ENCODE measurements around the gene KRT77. TPM values are rescaled to one million over a fixed set of nuclear protein-coding genes. Genes with fewer than 3 reads are reported as not detected.
"Not testable (repeated sequence)": the region's sequence is repeated elsewhere in the genome, so short reads cannot be mapped to it uniquely, and the experiment has no call there.

Gene KRT77
- total and polyA plus RNA-seq, 7 donors = 0.01 TPM; not detected in 6

DNA sequence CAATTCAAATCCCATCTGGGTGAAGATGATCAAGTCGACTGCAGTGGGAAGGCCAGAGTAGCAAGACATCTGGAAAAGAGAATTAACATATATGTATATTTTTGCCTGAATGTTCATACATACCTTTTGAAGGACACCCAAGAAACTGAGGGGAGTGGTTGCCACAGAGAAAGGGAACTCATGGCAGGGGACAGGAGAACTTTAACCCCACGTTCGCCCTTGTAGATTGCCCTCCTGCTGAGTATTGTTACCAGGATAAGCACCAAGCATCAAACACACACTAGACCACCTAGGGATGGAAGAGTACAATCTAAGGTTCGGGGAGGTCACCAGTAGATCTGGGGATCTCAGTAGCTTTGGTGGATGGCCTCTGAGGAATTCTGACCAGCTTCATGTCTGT lies 32.8 kb downstream of the KRT77 start:
- H3K4me1 ChIP-seq = peaks cover 0 to 9% (median 5%) of the 10 kb centered on the region in 4 donors
- no peak overlapping the region for H3K4me3 ChIP-seq
- no peaks in the 10 kb centered on the region for H3K36me3 ChIP-seq
- no peaks in the 10 kb centered on the region for H3K9me3 ChIP-seq
- no peak for DNase-seq
- H3K27me3 ChIP-seq = peaks cover 0 to 6% (median 0%) of the 10 kb centered on the region in 3 donors
- WGBS, 2 donors = 84 to 92% methylated on average over 4 of the region's 4 CpGs
- no peak overlapping the region for H3K27ac ChIP-seq
- intact Hi-C loops (cut with DNase I) = no loop called here
- TF ChIP-seq EP300 (IDR thresholded peaks at IDR 0.05) (no peak), POLR2AphosphoS5 (IDR thresholded peaks at IDR 0.05) (no peak), POLR2A (IDR thresholded peaks at IDR 0.05) (no peak)
- TF ChIP-seq, protein P1, sequence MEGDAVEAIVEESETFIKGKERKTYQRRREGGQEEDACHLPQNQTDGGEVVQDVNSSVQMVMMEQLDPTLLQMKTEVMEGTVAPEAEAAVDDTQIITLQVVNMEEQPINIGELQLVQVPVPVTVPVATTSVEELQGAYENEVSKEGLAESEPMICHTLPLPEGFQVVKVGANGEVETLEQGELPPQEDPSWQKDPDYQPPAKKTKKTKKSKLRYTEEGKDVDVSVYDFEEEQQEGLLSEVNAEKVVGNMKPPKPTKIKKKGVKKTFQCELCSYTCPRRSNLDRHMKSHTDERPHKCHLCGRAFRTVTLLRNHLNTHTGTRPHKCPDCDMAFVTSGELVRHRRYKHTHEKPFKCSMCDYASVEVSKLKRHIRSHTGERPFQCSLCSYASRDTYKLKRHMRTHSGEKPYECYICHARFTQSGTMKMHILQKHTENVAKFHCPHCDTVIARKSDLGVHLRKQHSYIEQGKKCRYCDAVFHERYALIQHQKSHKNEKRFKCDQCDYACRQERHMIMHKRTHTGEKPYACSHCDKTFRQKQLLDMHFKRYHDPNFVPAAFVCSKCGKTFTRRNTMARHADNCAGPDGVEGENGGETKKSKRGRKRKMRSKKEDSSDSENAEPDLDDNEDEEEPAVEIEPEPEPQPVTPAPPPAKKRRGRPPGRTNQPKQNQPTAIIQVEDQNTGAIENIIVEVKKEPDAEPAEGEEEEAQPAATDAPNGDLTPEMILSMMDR (IDR thresholded peaks at IDR 0.05) = no peak

DNA sequence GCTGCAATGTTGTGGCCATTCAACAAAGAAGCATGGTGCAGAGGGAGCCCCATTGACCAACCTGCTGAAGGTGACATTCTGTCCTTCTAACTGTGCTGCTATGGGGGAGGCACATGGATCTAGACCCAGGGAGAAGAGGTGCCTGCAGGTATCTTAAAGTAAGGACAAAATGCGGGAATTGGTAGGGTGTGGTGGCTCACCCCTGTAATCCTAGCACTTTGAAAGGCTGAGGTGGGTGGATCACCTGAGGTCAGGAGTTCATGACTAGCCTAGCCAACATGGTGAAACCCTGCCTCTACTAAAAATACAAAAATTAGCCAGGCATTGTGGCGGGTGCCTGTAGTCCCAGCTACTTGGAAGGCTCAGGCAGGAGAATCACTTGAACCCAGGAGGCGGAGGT lies 33.4 kb downstream of the KRT77 start:
- intact Hi-C loops (cut with DNase I) = not testable (repeated sequence)

DNA sequence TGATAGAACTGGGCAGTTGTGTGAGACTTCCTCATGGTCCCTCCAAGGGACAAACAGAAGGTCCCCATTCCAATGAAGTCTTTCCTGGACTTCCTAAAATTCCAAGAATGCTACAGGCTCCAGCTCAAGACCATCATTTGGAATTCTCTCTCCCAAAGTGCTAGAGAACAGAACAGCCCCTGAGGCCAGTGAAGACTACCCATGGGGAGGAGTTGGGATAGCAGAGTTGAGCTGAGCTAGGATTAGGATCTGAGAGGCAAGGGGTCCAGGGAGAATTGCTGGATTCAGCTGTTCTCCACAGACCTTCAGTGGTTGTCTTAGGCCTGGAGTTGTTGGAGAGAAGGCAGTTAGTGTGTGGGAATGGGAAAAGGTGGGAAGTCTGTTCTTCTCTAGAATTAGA lies 33.9 kb downstream of the KRT77 start:
- H3K36me3 ChIP-seq = no peaks in the 10 kb centered on the region
- no peak for DNase-seq
- H3K4me1 ChIP-seq = peaks cover 0 to 9% (median 5%) of the 10 kb centered on the region in 4 donors
- no peaks in the 10 kb centered on the region for H3K9me3 ChIP-seq
- H3K27ac ChIP-seq = no peak overlapping the region
- H3K4me3 ChIP-seq = no peak overlapping the region
- no peak for TF ChIP-seq POLR2AphosphoS5 (IDR thresholded peaks at IDR 0.05)
- intact Hi-C loops (cut with DNase I) = no loop called here
- H3K27me3 ChIP-seq = peaks cover 0 to 9% (median 0%) of the 10 kb centered on the region in 3 donors

More for the DNA sequence above, 33.4 kb downstream of the KRT77 start:
- not testable (repeated sequence) for H3K4me3 ChIP-seq, H3K36me3 ChIP-seq, H3K27ac ChIP-seq, H3K4me1 ChIP-seq, H3K9me3 ChIP-seq, DNase-seq, H3K27me3 ChIP-seq
- 84 to 89% methylated on average over 3 of the region's 3 CpGs for WGBS, 2 donors

DNA sequence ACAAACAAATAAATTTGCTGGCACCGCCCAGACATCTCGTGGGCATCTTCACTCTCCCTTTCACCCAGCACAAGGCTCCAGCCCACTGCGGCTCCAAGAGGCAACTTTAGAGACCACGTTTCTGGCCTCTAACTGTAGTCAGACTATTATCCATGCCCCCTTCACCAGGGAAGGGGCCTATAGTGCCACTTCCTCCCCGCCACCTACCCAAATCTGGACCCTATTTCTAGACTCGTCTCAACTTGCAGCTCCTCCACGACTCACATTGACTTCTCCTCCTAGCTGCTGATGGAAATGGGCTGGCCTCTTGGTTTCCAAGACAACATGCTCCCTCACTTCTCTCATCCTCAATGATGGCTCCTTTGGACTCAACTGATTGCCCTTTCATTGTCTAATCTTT lies 35.4 kb downstream of the KRT77 start:
- intact Hi-C loops (cut with DNase I) = no loop called here
- Histone ChIP-seq H3K4me3 (no peak overlapping the region), H3K4me1 (peaks cover 0 to under 1% (median 0%) of the 10 kb centered on the region in 4 donors), H3K36me3 (no peaks in the 10 kb centered on the region), H3K27me3 (peaks cover 0 to 9% (median 8%) of the 10 kb centered on the region in 3 donors), H3K9me3 (no peaks in the 10 kb centered on the region), H3K27ac (no peak overlapping the region)
- 70 to 83% methylated on average over 7 of the region's 7 CpGs for WGBS, 2 donors
- no peak for DNase-seq
- TF ChIP-seq, protein P1 (IDR thresholded peaks at IDR 0.05) = no peak
- TF ChIP-seq POLR2AphosphoS5 (IDR thresholded peaks at IDR 0.05) (no peak), POLR2A (IDR thresholded peaks at IDR 0.05) (no peak), EP300 (IDR thresholded peaks at IDR 0.05) (no peak)

DNA sequence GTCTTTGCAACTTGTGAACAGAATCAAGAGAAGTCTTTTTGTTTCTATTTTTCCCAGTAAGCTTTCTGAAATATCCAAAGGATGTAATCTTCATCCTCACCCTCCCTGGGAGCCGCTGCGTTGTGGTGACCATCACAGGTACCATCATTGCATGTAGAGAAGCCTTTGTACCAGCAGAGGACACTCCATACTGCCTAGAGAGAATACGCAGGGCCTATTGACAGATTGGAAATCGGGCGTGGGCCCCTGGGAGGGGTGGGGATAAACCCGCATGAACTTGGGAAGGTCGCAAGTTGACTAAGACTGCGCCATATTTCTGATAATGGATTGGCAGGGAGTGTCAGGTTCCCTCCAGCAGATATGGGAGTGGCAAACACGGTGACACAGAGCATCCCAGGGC lies 35.8 kb downstream of the KRT77 start:
- no peak overlapping the region for H3K27ac ChIP-seq
- 34 to 66% methylated on average over 9 of the region's 9 CpGs for WGBS, 2 donors
- no peak for TF ChIP-seq POLR2AphosphoS5 (IDR thresholded peaks at IDR 0.05)
- TF ChIP-seq POLR2A (IDR thresholded peaks at IDR 0.05) = no peak
- TF ChIP-seq, protein P1 (IDR thresholded peaks at IDR 0.05) = no peak
- no peak for TF ChIP-seq EP300 (IDR thresholded peaks at IDR 0.05)
- H3K27me3 ChIP-seq = peaks cover 0 to 9% (median 8%) of the 10 kb centered on the region in 3 donors
- no peaks in the 10 kb centered on the region for H3K36me3 ChIP-seq
- H3K4me3 ChIP-seq = no peak overlapping the region
- intact Hi-C loops (cut with DNase I) = no loop called here
- DNase-seq = no peak
- no peaks in the 10 kb centered on the region for H3K4me1 ChIP-seq
- no peaks in the 10 kb centered on the region for H3K9me3 ChIP-seq

DNA sequence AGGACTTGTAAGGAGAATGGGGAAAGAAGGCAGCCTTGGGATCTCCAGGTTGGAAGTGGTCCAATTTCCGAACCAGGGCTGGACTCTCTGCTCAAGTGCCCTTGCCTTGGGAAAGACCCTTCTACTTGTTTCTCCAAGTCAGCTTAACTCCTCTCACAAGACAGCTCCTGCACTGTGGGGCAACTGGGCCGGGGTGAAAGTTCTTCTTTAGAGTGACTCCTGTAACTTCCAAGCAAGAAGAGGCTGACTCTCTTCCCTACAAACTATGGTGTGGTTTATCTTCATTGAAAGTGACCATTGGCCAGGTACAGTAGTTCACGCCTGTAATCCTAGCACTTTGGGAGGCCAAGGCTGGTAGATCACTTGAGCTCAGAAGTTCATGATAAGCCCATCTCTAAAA lies 36.9 kb downstream of the KRT77 start:
- DNase-seq = no peak
- Histone ChIP-seq H3K4me1 (no peaks in the 10 kb centered on the region), H3K36me3 (no peaks in the 10 kb centered on the region), H3K4me3 (no peak overlapping the region), H3K27ac (no peak overlapping the region), H3K9me3 (no peaks in the 10 kb centered on the region), H3K27me3 (peaks cover 0 to 9% (median 8%) of the 10 kb centered on the region in 3 donors)
- TF ChIP-seq, protein P1 (IDR thresholded peaks at IDR 0.05) = no peak
- TF ChIP-seq POLR2AphosphoS5 (IDR thresholded peaks at IDR 0.05) (no peak), EP300 (IDR thresholded peaks at IDR 0.05) (no peak), POLR2A (IDR thresholded peaks at IDR 0.05) (no peak)
- 69 to 85% methylated on average over 3 of the region's 3 CpGs for WGBS, 2 donors
- intact Hi-C loops (cut with DNase I) = no loop called here

Data from sigmoid colon (tissue), 7 donors.